GM23338 (cell line): ENCODE data around the gene LIF. TPM values are rescaled to one million over a fixed set of nuclear protein-coding genes. Genes with fewer than 3 reads are reported as not detected.

Experiments used
- ATAC-seq: fragments of 200-7000 bp; cut with Tn5 transposase; 3 replicates; pipeline ENCODE4 v1.9.1; 2020
- DNase-seq: peaks from one replicate; pipeline ENCODE4 v3.0.0-alpha.2; 2015; ENCODE audit warnings: low spot score
- H2AFZ ChIP-seq: fragments of 200-600 bp; sonication (generic); 2 replicates; pipeline ENCODE4 v1.8.0; 2016; ENCODE audit warnings: antibody characterized with exemption, mild to moderate bottlenecking, moderate library complexity
- H3F3A ChIP-seq: fragments of 200-600 bp; sonication (generic); replicated peaks from 2 replicates; pipeline ENCODE4 v1.8.0; 2017; ENCODE audit warnings: antibody characterized with exemption, mixed run types, low read depth
- H3K27ac ChIP-seq: fragments of 200-600 bp; sonication (generic); 2 replicates; pipeline ENCODE4 v1.6.1; 2016; ENCODE audit warnings: low read depth
- H3K27me3 ChIP-seq: fragments of 200-600 bp; sonication (generic); 2 replicates; pipeline ENCODE4 v1.8.0; 2016; ENCODE audit warnings: mild to moderate bottlenecking, mixed run types, moderate library complexity; ENCODE audit not compliant: insufficient read depth
- H3K36me3 ChIP-seq: fragments of 200-600 bp; sonication (generic); 2 replicates; pipeline ENCODE4 v1.8.0; 2016; ENCODE audit warnings: mild to moderate bottlenecking; ENCODE audit not compliant: insufficient read depth
- H3K4me1 ChIP-seq: fragments of 200-600 bp; sonication (generic); 2 replicates; pipeline ENCODE4 v1.8.0; 2016; ENCODE audit warnings: mild to moderate bottlenecking, moderate library complexity; ENCODE audit not compliant: insufficient read depth
- H3K4me2 ChIP-seq: fragments of 200-600 bp; sonication (generic); 2 replicates; pipeline ENCODE4 v1.7.1; 2017; ENCODE audit warnings: mixed run types
- H3K4me3 ChIP-seq: fragments of 200-600 bp; sonication (generic); 2 replicates; pipeline ENCODE4 v1.6.1; 2016; ENCODE audit warnings: mixed run types
- H3K79me2 ChIP-seq: fragments of 200-600 bp; sonication (generic); replicated peaks from 2 replicates; pipeline ENCODE4 v1.8.0; 2017; ENCODE audit warnings: mild to moderate bottlenecking; ENCODE audit not compliant: insufficient read depth
- H3K9me2 ChIP-seq: fragments of 200-600 bp; sonication (generic); 2 replicates; pipeline ENCODE4 v1.8.0; 2017; ENCODE audit not compliant: insufficient read depth
- H4K20me1 ChIP-seq: fragments of 200-600 bp; sonication (generic); replicated peaks from 2 replicates; pipeline ENCODE4 v1.8.0; 2017; ENCODE audit warnings: mild to moderate bottlenecking; ENCODE audit not compliant: insufficient read depth
- H3K27ac Mint-ChIP-seq: 2 replicates; pipeline ENCODE4 v1.8.0; 2020; ENCODE audit warnings: inconsistent platforms, mild to moderate bottlenecking, moderate library complexity, mixed read lengths
- H3K27me3 Mint-ChIP-seq: 3 replicates; pipeline ENCODE4 v1.8.0; 2022; ENCODE audit warnings: low read depth, mild to moderate bottlenecking, moderate library complexity, mixed read lengths, inconsistent platforms; ENCODE audit not compliant: insufficient read depth, poor library complexity
- H3K36me3 Mint-ChIP-seq: 3 replicates; pipeline ENCODE4 v1.8.0; 2021; ENCODE audit warnings: low read depth, mild to moderate bottlenecking, inconsistent platforms, moderate library complexity, mixed read lengths
- H3K4me1 Mint-ChIP-seq: 3 replicates; pipeline ENCODE4 v1.8.0; 2020; ENCODE audit warnings: mild to moderate bottlenecking, inconsistent platforms, mixed read lengths
- H3K4me3 Mint-ChIP-seq: 3 replicates; pipeline ENCODE4 v1.8.0; 2021; ENCODE audit warnings: moderate library complexity, mild to moderate bottlenecking, inconsistent platforms, mixed read lengths
- H3K9me3 Mint-ChIP-seq: 3 replicates; pipeline ENCODE4 v1.8.0; 2020; ENCODE audit warnings: moderate library complexity, mild to moderate bottlenecking, inconsistent platforms, mixed read lengths
- ETS1 ChIP-seq: IDR thresholded peaks from 2 replicates; pipeline ENCODE4 v1.6.1; 2016; ENCODE audit warnings: antibody characterized with exemption
- JUNB ChIP-seq: IDR thresholded peaks from one replicate; pipeline ENCODE4 v1.6.1; 2016; ENCODE audit warnings: antibody characterized with exemption; ENCODE audit not compliant: unreplicated experiment
- POLR2AphosphoS5 ChIP-seq: IDR thresholded peaks from 2 replicates; pipeline ENCODE4 v1.6.1; 2016; ENCODE audit warnings: antibody characterized with exemption, low read depth
- ZNF462 ChIP-seq: fragments of 250-450 bp; sonication (Bioruptor Pico); IDR thresholded peaks from 2 replicates; pipeline ENCODE4 v1.5.0; 2020; ENCODE audit warnings: mild to moderate bottlenecking, moderate library complexity
- polyA plus RNA-seq: library from polyadenylated mRNA; unstranded; fragments of >200 nt; fragmentation: Nextera tagmentation; extraction: Ambion mirVana; gene quantifications from 2 replicates; pipeline ENCODE4 v1.2.1, GENCODE V29; 2016
- total RNA-seq: library from RNA; depleted of rRNA; stranded (reverse); fragments of >200 nt; shearing (Covaris generic); gene quantifications from 2 replicates; pipeline ENCODE4 v1.2.3, GENCODE V29; 2014

LIF gene
- total and polyA plus RNA-seq, 2 experiments from 2014 or later, result 1.8 to 3.6 TPM

- no peak for TF ChIP-seq ZNF462
- no peak for TF ChIP-seq JUNB
- no peak for TF ChIP-seq ETS1
Observed at GRCh38 chr22:30265823-30266444, 19.4 kb upstream of the LIF start (continued).

GRCh38 chr22:30265131-30265720 lies 18.7 kb upstream of the LIF start:
- Histone ChIP-seq H3K4me1 (no peaks in the 10 kb centered on the region), H3K9me2 (no peaks in the 10 kb centered on the region), H4K20me1 (no peaks in the 10 kb centered on the region), H2AFZ (no peak overlapping the region), H3K27me3 (no peaks in the 10 kb centered on the region; the same call in 1 of the 2 replicates), H3K79me2 (no peaks in the 10 kb centered on the region), H3K27ac (no peak overlapping the region), H3K36me3 (no peaks in the 10 kb centered on the region), H3K4me3 (no peak overlapping the region), H3F3A (no peaks in the 10 kb centered on the region), H3K4me2 (no peak overlapping the region)
- ATAC-seq (no peak), DNase-seq (no peak)
- no peaks in the 10 kb centered on the region; the same call in 2 of the 3 replicates for H3K9me3 Mint-ChIP-seq
- no peak overlapping the region for H3K27ac Mint-ChIP-seq
- peaks cover 5% of the 10 kb centered on the region; the same call in 2 of the 3 replicates for H3K4me1 Mint-ChIP-seq
- H3K36me3 Mint-ChIP-seq, result no peaks in the 10 kb centered on the region
- H3K27me3 Mint-ChIP-seq, result peaks cover 17% of the 10 kb centered on the region
- H3K4me3 Mint-ChIP-seq, result no peak overlapping the region
- TF ChIP-seq JUNB, result no peak
- no peak for TF ChIP-seq POLR2AphosphoS5
- no peak for TF ChIP-seq ETS1
- TF ChIP-seq ZNF462, result no peak
